Prostate gland (tissue), 2 donors: ENCODE data around the gene PUS10. TPM values are rescaled to one million over a fixed set of nuclear protein-coding genes. Genes with fewer than 3 reads are reported as not detected.
A peak's percentile ranks its signal among the peaks of the same experiment; 100 is the strongest.
"Not testable (repeated sequence)": the region's sequence is repeated elsewhere in the genome, so short reads cannot be mapped to it uniquely, and the experiment has no call there.

Experiments used
- DNase-seq: peaks from one replicate; pipeline ENCODE4 v3.0.0-alpha.2; 2019; ENCODE audit warnings: low spot score
- H3K27ac ChIP-seq, 2 donors: fragments of 200-600 bp; sonication (generic); 2 replicates each; pipeline ENCODE4 v1.5.1; 2017 to 2019
- H3K27me3 ChIP-seq: fragments of 200-600 bp; sonication (generic); replicated peaks from 2 replicates; pipeline ENCODE4 v1.5.1; 2019; ENCODE audit not compliant: insufficient read depth
- H3K36me3 ChIP-seq, 2 donors: fragments of 200-600 bp; sonication (generic); 1 replicate in 1 of 2; 2 replicates in 1 of 2; pipeline versions ENCODE4 v1.5.1 to v1.8.1; 2017 to 2019
- H3K4me1 ChIP-seq: fragments of 200-600 bp; sonication (generic); replicated peaks from 2 replicates; pipeline ENCODE4 v1.5.1; 2019
- H3K4me3 ChIP-seq, 2 donors: fragments of 200-600 bp; sonication (generic); 2 replicates each; pipeline ENCODE4 v1.5.1; 2017 to 2019
- H3K9me3 ChIP-seq: fragments of 200-600 bp; sonication (generic); 2 replicates; pipeline ENCODE4 v1.5.1; 2017
- CTCF ChIP-seq, 4 experiments: fragments of 200-600 bp in 2 of 4; fragments of 450-650 bp in 2 of 4; sonication (generic) in 2 of 4; IDR thresholded peaks; 1 replicate in 3 of 4; 2 replicates in 1 of 4; pipeline ENCODE4 v1.5.1; 2016 to 2019; ENCODE audit warnings: antibody characterized with exemption in 4 of 4, mild to moderate bottlenecking in 2 of 4, moderate library complexity in 2 of 4
- POLR2A ChIP-seq: fragments of 450-650 bp; IDR thresholded peaks from one replicate; pipeline ENCODE4 v1.6.1; 2016; ENCODE audit warnings: antibody characterized with exemption, mild to moderate bottlenecking
- POLR2AphosphoS5 ChIP-seq: sonication (generic); formaldehyde crosslinking; IDR thresholded peaks from one replicate; pipeline ENCODE4 v1.6.1; 2017; ENCODE audit warnings: antibody characterized with exemption
- WGBS: methylation state at CpG from one replicate; pipeline ENCODE4 v1.1.5; 2018; 5-methylcytosine and 5-hydroxymethylcytosine counted together
- intact Hi-C: fragments of 100-400 bp; cut with DNase I; formaldehyde crosslinking; loops from one replicate; pipeline ENCODE4 v1.14.2; 2022
- total RNA-seq, 2 donors: library from RNA; depleted of rRNA; stranded (reverse); fragments of >200 nt; gene quantifications; one replicate each; pipeline ENCODE4 v1.1.0, GENCODE V29; 2016

PUS10 gene
- total RNA-seq, 2 donors from 2014 or later, result 5.6 to 10.1 TPM

DNA sequence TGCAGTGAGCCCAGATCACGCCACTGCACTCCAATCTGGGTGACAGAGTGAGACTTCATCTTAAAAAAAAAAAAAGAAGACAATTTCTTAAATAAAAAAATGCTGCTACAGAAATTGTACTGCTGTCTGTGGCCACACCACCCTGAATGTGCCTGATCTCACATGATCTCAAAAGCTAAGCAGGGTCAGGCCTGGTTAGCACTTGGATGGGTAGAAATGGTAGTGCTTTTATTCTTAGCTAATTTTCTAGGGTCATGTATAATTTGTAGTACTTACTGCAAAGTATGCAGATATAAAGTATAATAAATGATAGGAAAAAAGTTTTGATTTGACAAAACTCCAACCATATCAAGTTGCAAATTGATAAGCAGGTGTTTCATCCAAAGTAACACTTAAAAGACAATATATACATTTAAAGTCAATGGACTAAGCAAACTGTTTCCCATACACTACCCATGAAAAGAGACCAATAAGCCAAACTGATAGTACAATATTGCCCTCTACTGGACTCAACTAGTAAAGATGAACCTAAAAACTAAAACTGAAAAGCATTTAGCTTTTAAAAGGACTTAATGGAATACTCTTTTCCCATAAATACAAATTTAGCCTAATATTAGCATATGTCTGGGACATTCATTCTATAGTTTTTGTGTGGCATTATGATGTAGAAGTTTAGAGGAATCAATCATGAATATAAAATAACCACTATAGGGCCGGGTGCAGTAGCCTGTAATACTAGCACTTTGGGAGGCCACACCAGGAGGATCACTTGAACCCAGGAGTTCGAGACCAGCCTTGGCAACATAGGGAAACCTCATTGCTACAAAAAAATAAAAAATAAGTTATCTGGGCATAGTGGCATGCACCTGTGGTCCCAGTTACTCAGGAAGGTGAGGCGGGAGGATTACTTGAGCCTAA, 19.2 kb downstream of the PUS10 start:
- no peak for TF ChIP-seq POLR2AphosphoS5
- TF ChIP-seq CTCF (IDR thresholded peaks at IDR 0.05), result peak in 3 of 4 experiments; percentile 57 to 79 (median 72)
- TF ChIP-seq POLR2A, result no peak
- Histone ChIP-seq H3K36me3 (no peaks in the 10 kb centered on the region), H3K9me3 (no peaks in the 10 kb centered on the region), H3K4me1 (no peaks in the 10 kb centered on the region), H3K4me3 (no peak overlapping the region), H3K27me3 (no peaks in the 10 kb centered on the region), H3K27ac (no peak overlapping the region)
- 82% methylated on average over 4 of the region's 4 CpGs for WGBS
- DNase-seq, result no peak
- intact Hi-C loops, result loop anchor here (5.0 kb wide), 1 partner anchor 292 kb away; no protein-coding TSS in a partner anchor

DNA sequence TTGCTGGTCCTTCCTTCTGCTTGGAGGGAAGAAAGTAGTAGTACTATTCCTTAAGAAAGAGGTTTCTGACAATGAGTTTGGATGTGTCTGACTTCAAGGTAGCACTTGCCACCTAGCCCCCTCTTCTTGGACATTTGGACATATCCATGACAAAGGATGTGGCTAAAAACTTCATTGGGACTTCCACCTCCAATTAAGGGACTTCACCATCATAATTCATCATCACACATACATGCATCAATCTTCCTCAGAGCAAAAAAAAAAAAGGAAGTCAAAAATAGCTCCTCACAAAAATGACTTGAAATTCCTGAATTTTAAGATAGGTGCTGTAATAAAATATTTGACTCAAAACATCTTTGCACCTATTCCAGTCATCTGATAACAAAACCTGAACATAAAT, 23.9 kb downstream of the PUS10 start:
- Histone ChIP-seq H3K4me3 (no peak overlapping the region), H3K9me3 (no peaks in the 10 kb centered on the region), H3K27me3 (no peaks in the 10 kb centered on the region), H3K36me3 (no peaks in the 10 kb centered on the region), H3K4me1 (no peaks in the 10 kb centered on the region), H3K27ac (no peak overlapping the region)
- TF ChIP-seq POLR2AphosphoS5 (no peak), POLR2A (no peak)
- intact Hi-C loops, result no loop called here
- DNase-seq, result no peak

DNA sequence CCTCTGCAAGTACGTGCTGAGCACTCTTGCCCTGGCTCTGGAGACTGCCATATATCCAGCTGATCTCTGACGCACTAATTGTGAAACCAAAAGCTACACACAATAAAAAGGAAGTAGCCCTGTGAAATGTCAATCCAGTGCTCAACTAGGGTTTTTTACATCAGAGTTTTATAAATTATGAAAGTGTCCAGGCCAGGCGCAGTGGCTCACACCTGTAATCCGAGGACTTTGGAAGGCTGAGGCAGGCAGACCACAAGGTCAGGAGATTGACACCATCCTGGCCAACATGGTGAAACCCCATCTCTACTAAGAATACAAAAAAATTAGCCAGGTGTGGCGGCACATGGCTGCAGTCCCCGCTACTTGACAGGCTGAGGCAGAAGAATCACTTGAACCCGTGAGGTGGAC, 25.1 kb downstream of the PUS10 start:
- no peak for DNase-seq
- no peaks in the 10 kb centered on the region for H3K27me3 ChIP-seq
- H3K4me3 ChIP-seq, result no peak overlapping the region
- no peaks in the 10 kb centered on the region for H3K9me3 ChIP-seq
- intact Hi-C loops, result no loop called here
- 88% methylated on average over 7 of the region's 7 CpGs for WGBS
- H3K27ac ChIP-seq, result no peak overlapping the region
- TF ChIP-seq CTCF (IDR thresholded peaks at IDR 0.05), result no peak
- TF ChIP-seq POLR2A, result no peak
- TF ChIP-seq POLR2AphosphoS5, result no peak
- H3K4me1 ChIP-seq, result no peaks in the 10 kb centered on the region
- H3K36me3 ChIP-seq, result no peaks in the 10 kb centered on the region

GRCh38 chr2:60991644-60992043, 26.4 kb downstream of the PUS10 start:
- TF ChIP-seq POLR2A (no peak), CTCF (IDR thresholded peaks at IDR 0.05) (no peak), POLR2AphosphoS5 (no peak)
- 89% methylated on average over 4 of the region's 4 CpGs for WGBS
- no peaks in the 10 kb centered on the region for H3K9me3 ChIP-seq
- no peaks in the 10 kb centered on the region for H3K4me1 ChIP-seq
- intact Hi-C loops, result no loop called here
- H3K27me3 ChIP-seq, result no peaks in the 10 kb centered on the region
- DNase-seq, result no peak
- no peaks in the 10 kb centered on the region for H3K36me3 ChIP-seq
- H3K4me3 ChIP-seq, result no peak overlapping the region
- no peak overlapping the region for H3K27ac ChIP-seq

GRCh38 chr2:60989259-60989658, 28.8 kb downstream of the PUS10 start:
- TF ChIP-seq CTCF (IDR thresholded peaks at IDR 0.05) (no peak), POLR2A (no peak), POLR2AphosphoS5 (no peak)
- DNase-seq, result no peak
- H3K4me1 ChIP-seq, result no peaks in the 10 kb centered on the region
- H3K9me3 ChIP-seq, result no peaks in the 10 kb centered on the region
- no peak overlapping the region for H3K4me3 ChIP-seq
- WGBS, result 66% methylated on average over 2 of the region's 2 CpGs
- H3K27ac ChIP-seq, result no peak overlapping the region
- intact Hi-C loops, result no loop called here
- H3K36me3 ChIP-seq, result no peaks in the 10 kb centered on the region
- no peaks in the 10 kb centered on the region for H3K27me3 ChIP-seq

DNA sequence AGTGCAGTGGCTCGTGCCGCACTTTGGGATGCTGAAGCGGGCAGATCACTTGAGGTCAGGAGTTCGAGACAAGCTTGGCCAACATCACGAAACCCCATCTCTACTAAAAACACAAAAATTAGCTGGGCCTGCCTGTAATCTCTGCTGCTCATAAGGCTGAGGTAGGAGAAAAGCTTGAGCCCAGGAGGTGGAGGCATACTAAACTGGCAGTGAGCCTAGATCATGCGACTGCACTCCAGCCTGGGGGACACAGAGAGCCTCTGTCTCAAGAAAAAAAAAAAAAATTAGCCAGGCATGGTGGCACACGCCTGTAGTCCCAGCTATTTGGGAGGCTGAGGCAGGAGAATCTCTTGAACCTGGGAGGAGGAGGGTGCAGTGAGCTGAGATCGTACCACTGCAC, 30.4 kb downstream of the PUS10 start:
- 94% methylated on average over 8 of the region's 8 CpGs for WGBS
- DNase-seq, H3K27ac ChIP-seq, H3K27me3 ChIP-seq, intact Hi-C loops, H3K36me3 ChIP-seq, H3K4me3 ChIP-seq, H3K9me3 ChIP-seq, H3K4me1 ChIP-seq: not testable (repeated sequence)
